PC-9 (cell line): ENCODE results near the gene POLR1F. TPM values are rescaled to one million over a fixed set of nuclear protein-coding genes. Genes with fewer than 3 reads are reported as not detected.

Experiments used
- BruUV-seq: library from RNA; stranded (reverse); fragments of 400-500 nt; replicated peaks from 2 replicates; lab custom pipeline; 2021; lab: Mats Ljungman, UMichigan
- CTCF ChIA-PET: fragments of 300-600 bp; sonication (Branson Sonifier 250); formaldehyde crosslinking; loops from one replicate; lab custom pipeline; 2022; ENCODE audit warnings: antibody characterized with exemption; lab: Charles Lee
- POLR2A ChIA-PET: fragments of 300-600 bp; sonication (Branson Sonifier 250); formaldehyde crosslinking; loops from one replicate; lab custom pipeline; 2022; ENCODE audit warnings: antibody characterized with exemption; ENCODE audit not compliant: unreplicated experiment; lab: Charles Lee
- DNase-seq, 2 experiments: peaks; one replicate each; pipeline versions ENCODE4 v3.0.0 to v3.0.0-alpha.2; 2015 to 2022; ENCODE audit warnings: mixed read lengths in 1 of 2
- H2AFZ ChIP-seq: fragments of 200-600 bp; sonication (generic); 2 replicates; pipeline ENCODE4 v1.8.1; 2017; ENCODE audit warnings: antibody characterized with exemption
- H3F3A ChIP-seq: fragments of 200-600 bp; sonication (generic); 2 replicates; pipeline ENCODE4 v1.8.1; 2017; ENCODE audit warnings: antibody characterized with exemption, mild to moderate bottlenecking, low read depth; ENCODE audit not compliant: insufficient read depth
- H3K27ac ChIP-seq: fragments of 200-600 bp; sonication (generic); 2 replicates; pipeline ENCODE4 v1.6.1; 2016; ENCODE audit warnings: mixed run types
- H3K27me3 ChIP-seq: fragments of 200-600 bp; sonication (generic); 2 replicates; pipeline ENCODE4 v1.6.1; 2016; ENCODE audit warnings: low read depth, mixed run types; ENCODE audit not compliant: insufficient read depth
- H3K36me3 ChIP-seq: fragments of 200-600 bp; sonication (generic); 2 replicates; pipeline ENCODE4 v1.6.1; 2016; ENCODE audit warnings: low read depth, mixed run types
- H3K4me1 ChIP-seq: fragments of 200-600 bp; sonication (generic); replicated peaks from 2 replicates; pipeline ENCODE4 v1.6.1; 2016; ENCODE audit warnings: mixed run types; ENCODE audit not compliant: insufficient read depth
- H3K4me2 ChIP-seq: fragments of 200-600 bp; sonication (generic); 2 replicates; pipeline ENCODE4 v1.6.1; 2017; ENCODE audit warnings: mixed run types
- H3K4me3 ChIP-seq: fragments of 200-600 bp; sonication (generic); 2 replicates; pipeline ENCODE4 v1.6.1; 2016; ENCODE audit warnings: mixed run types
- H3K79me2 ChIP-seq: fragments of 200-600 bp; sonication (generic); 2 replicates; pipeline ENCODE4 v1.6.1; 2017; ENCODE audit warnings: low read depth, mixed run types
- H3K9me2 ChIP-seq: fragments of 200-600 bp; sonication (generic); 2 replicates; pipeline ENCODE4 v1.8.1; 2017; ENCODE audit warnings: mild to moderate bottlenecking; ENCODE audit not compliant: insufficient read depth
- H3K9me3 ChIP-seq: fragments of 200-600 bp; sonication (generic); 2 replicates; pipeline ENCODE4 v1.8.1; 2016; ENCODE audit warnings: low read depth; ENCODE audit not compliant: insufficient read depth
- H4K20me1 ChIP-seq: fragments of 200-600 bp; sonication (generic); 2 replicates; pipeline ENCODE4 v1.8.1; 2017; ENCODE audit not compliant: insufficient read depth
- EZH2 ChIP-seq: fragments of 200-600 bp; sonication (generic); IDR thresholded peaks from 2 replicates; pipeline ENCODE4 v1.8.0; 2017; ENCODE audit warnings: antibody characterized with exemption, low read depth
- intact Hi-C: fragments of 100-400 bp; cut with micrococcal nuclease; formaldehyde crosslinking; loops from one replicate; pipeline ENCODE4 v1.10.0; 2022; ENCODE audit not compliant: unreplicated experiment
- total RNA-seq: library from RNA; stranded (reverse); gene quantifications from 2 replicates; pipeline ENCODE4 v1.2.3, GENCODE V29; 2021
- TF ChIP-seq, protein P1 (sequence below): fragments of 200-600 bp; sonication (generic); conservative IDR thresholded peaks from 2 replicates; pipeline ENCODE4 v1.6.1; 2017; ENCODE audit warnings: mixed run types, antibody characterized with exemption, mild to moderate bottlenecking, moderate library complexity

POLR1F gene
- total RNA-seq, 1 experiment from 2014 or later: 14.8 TPM

DNA sequence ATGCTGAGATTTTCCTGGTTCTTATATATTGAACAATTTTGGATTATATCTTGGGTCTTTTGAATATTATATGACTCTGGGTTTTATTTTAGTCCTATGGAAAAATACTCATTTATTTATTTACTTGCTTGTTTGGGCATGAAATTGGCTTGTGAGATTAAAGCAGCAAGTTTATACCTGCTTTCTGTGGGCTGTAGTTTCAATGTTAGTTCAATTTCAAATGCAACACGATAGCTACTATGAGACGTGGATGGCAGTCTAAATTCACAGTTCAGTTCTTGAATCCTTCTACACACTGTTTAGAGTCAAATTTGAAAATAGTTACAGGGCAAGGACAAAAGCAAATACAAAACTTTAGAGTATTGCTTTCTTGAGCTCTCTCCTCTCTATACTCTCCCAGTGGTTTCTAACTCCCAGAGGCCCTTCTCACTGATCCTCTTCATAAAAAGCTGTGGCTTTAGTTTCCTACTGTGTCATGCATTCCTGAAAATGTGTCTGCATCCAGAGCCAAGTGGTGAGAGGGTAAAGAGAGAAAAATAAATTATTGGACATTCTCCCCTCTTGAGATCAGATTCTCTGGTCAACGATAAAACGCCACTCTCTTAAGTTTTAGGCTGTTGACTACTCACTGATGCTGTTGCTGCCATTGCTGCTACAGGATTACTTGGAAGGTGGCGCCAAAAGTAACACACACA is 34.4 kb downstream of the POLR1F start:
- H3K79me2 ChIP-seq: no peaks in the 10 kb centered on the region
- TF ChIP-seq, protein P1, sequence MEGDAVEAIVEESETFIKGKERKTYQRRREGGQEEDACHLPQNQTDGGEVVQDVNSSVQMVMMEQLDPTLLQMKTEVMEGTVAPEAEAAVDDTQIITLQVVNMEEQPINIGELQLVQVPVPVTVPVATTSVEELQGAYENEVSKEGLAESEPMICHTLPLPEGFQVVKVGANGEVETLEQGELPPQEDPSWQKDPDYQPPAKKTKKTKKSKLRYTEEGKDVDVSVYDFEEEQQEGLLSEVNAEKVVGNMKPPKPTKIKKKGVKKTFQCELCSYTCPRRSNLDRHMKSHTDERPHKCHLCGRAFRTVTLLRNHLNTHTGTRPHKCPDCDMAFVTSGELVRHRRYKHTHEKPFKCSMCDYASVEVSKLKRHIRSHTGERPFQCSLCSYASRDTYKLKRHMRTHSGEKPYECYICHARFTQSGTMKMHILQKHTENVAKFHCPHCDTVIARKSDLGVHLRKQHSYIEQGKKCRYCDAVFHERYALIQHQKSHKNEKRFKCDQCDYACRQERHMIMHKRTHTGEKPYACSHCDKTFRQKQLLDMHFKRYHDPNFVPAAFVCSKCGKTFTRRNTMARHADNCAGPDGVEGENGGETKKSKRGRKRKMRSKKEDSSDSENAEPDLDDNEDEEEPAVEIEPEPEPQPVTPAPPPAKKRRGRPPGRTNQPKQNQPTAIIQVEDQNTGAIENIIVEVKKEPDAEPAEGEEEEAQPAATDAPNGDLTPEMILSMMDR: no peak
- ChIA-PET CTCF (no interaction called here), POLR2A (no interaction called here)
- no peaks in the 10 kb centered on the region for H3K36me3 ChIP-seq
- no peak for DNase-seq
- 0 out of 2 replicates have a peak, but pooled peaks cover 6% of the 10 kb centered on the region for H3K9me2 ChIP-seq
- no peaks in the 10 kb centered on the region for H3K27me3 ChIP-seq
- H3K4me2 ChIP-seq: no peak overlapping the region
- no peaks in the 10 kb centered on the region for H4K20me1 ChIP-seq
- BruUV-seq: no TSS peak
- no peak overlapping the region for H3K4me3 ChIP-seq
- intact Hi-C loops: no loop called here
- H3F3A ChIP-seq: no peaks in the 10 kb centered on the region
- H3K27ac ChIP-seq: no peak overlapping the region
- H3K4me1 ChIP-seq: no peaks in the 10 kb centered on the region
- H3K9me3 ChIP-seq: no peaks in the 10 kb centered on the region
- H2AFZ ChIP-seq: peak overlapping the region; percentile 9; the same call in 1 of the 2 replicates

DNA sequence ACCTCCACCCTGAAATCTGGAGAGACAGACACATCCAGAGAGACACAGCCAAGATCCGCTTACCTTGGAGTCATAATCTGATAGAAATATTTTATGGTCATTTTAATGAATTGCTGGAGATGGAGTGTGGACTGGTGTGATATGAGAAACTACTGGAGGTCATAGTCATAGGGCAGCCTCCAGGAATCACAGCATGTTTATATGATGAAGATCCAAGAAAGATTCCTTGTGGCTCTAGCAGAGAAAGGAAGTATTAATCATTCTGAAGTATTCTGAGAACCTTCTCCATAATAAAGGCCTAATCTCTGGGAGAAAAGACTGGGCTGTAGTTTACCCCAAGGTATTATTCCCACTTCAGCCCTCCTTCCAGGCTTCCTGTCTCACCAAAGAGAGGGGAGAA is 38.0 kb downstream of the POLR1F start:
- H3K4me3 ChIP-seq: no peak overlapping the region
- intact Hi-C loops: no loop called here
- CTCF ChIA-PET: no interaction called here

DNA sequence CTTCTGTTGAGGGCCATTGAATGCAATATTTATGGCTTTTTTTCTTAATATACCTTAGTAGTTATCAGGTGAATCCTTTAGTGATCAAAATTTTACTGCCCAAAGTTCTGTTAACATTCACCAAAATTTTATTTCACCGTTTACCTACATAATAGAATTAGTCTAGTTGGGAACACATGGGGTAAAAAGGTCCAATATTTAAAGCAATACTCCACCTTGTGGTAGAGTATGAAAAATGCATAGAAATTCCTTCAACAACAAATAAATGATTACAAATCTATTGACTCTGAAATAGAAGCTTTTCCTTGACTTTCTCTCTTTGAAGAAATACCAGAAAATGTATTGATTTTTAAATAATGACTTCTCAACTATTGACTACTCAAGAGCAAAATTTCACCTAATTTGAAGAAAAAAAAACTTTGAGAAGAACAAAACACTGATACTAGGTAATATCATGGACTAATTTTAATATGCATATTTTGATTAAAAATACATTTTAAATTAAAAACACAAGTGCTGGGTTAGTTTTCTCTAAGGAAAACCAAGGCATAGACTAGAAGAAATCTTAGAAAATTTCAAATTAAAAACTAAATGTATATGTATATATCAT is 43.3 kb downstream of the POLR1F start:
- POLR2A ChIA-PET: no interaction called here
- Histone ChIP-seq H3K79me2 (no peaks in the 10 kb centered on the region), H3K9me3 (no peaks in the 10 kb centered on the region), H3K36me3 (no peaks in the 10 kb centered on the region), H2AFZ (no peak overlapping the region), H3K27me3 (no peaks in the 10 kb centered on the region), H3K9me2 (no peaks in the 10 kb centered on the region), H3K4me2 (no peak overlapping the region), H4K20me1 (no peaks in the 10 kb centered on the region), H3F3A (no peaks in the 10 kb centered on the region), H3K4me1 (peaks cover 10% of the 10 kb centered on the region; the same call in 1 of the 2 replicates), H3K4me3 (no peak overlapping the region), H3K27ac (no peak overlapping the region)
- intact Hi-C loops: loop anchor here (1.0 kb wide), 3 partner anchors 543 to 1313 kb away; no protein-coding TSS in a partner anchor
- BruUV-seq: no TSS peak
- CTCF ChIA-PET: no interaction called here
- TF ChIP-seq, protein P1: peak; percentile 90
- TF ChIP-seq EZH2: no peak
- no peak for DNase-seq

More for the DNA sequence above, 38.0 kb downstream of the POLR1F start:
- no peaks in the 10 kb centered on the region for H3K79me2 ChIP-seq
- no peak for DNase-seq
- H4K20me1 ChIP-seq: no peaks in the 10 kb centered on the region
- no TSS peak for BruUV-seq
- H3K9me2 ChIP-seq: 0 out of 2 replicates have a peak, but pooled peaks cover 6% of the 10 kb centered on the region
- H3K27me3 ChIP-seq: no peaks in the 10 kb centered on the region
- H3K9me3 ChIP-seq: no peaks in the 10 kb centered on the region
- H3K36me3 ChIP-seq: no peaks in the 10 kb centered on the region
- TF ChIP-seq EZH2: no peak
- TF ChIP-seq, protein P1: no peak
- H3F3A ChIP-seq: no peaks in the 10 kb centered on the region
- no peak overlapping the region for H3K27ac ChIP-seq
- no peaks in the 10 kb centered on the region for H3K4me1 ChIP-seq
- H3K4me2 ChIP-seq: no peak overlapping the region
- no peak overlapping the region for H2AFZ ChIP-seq
- POLR2A ChIA-PET: no interaction called here
